GM18909 (cell line): Measurements from ENCODE around the gene KRTAP19-1.
"Not testable (repeated sequence)": the region's sequence is repeated elsewhere in the genome, so short reads cannot be mapped to it uniquely, and the experiment has no call there.

ENCODE experiments used
- ATAC-seq: cut with Tn5 transposase; IDR thresholded peaks from one replicate; pipeline ENCODE4 v1.9.1; 2021; ENCODE audit warnings: mild to moderate bottlenecking; ENCODE audit not compliant: unreplicated experiment, poor library complexity

KRTAP19-1 gene

GRCh38 chr21:30480145-30480544 is at the start of gene KRTAP19-1:
KRTAP19-1 (minus strand) TSS chr21:30480367; CDS start chr21:30480317, 50 bp downstream.
- ATAC-seq: no peak

- ATAC-seq: no peak
Measured at GRCh38 chr21:30518876-30519275, 38.7 kb upstream of the KRTAP19-1 start.

GRCh38 chr21:30515681-30516080 is 35.5 kb upstream of the KRTAP19-1 start:
- ATAC-seq: no peak

- not testable (repeated sequence) for ATAC-seq
Measured at GRCh38 chr21:30505621-30506205, 25.5 kb upstream of the KRTAP19-1 start.

GRCh38 chr21:30502041-30502440 is 21.9 kb upstream of the KRTAP19-1 start, which contains the start of gene KRTAP19-5:
KRTAP19-5 (minus strand) TSS chr21:30502141; CDS start chr21:30502090, 51 bp downstream.
- ATAC-seq: no peak

- ATAC-seq: no peak
Measured at GRCh38 chr21:30497065-30497464, 16.9 kb upstream of the KRTAP19-1 start, which contains the start of gene KRTAP19-4. KRTAP19-4 (minus strand) TSS chr21:30497165; CDS start chr21:30497110, 55 bp downstream.

- no peak for ATAC-seq
Measured at GRCh38 chr21:30491963-30492428, 11.8 kb upstream of the KRTAP19-1 start, which contains the start of gene KRTAP19-3. KRTAP19-3 (minus strand) TSS chr21:30492013; CDS start chr21:30491957, 56 bp downstream.

GRCh38 chr21:30487336-30487735 is 7.2 kb upstream of the KRTAP19-1 start, which contains the start of gene KRTAP19-2:
KRTAP19-2 (minus strand) TSS chr21:30487436; CDS start chr21:30487348, 88 bp downstream.
- no peak for ATAC-seq

GRCh38 chr21:30486180-30486579 is 6.0 kb upstream of the KRTAP19-1 start:
- ATAC-seq: no peak

GRCh38 chr21:30482130-30482529 is 2.0 kb upstream of the KRTAP19-1 start:
- ATAC-seq: no peak

- no peak for ATAC-seq
Measured at GRCh38 chr21:30479259-30479658, 908 bp downstream of the KRTAP19-1 start.

GRCh38 chr21:30478004-30478403 is 2.2 kb downstream of the KRTAP19-1 start:
- ATAC-seq: no peak

GRCh38 chr21:30468900-30469714 is 11.1 kb downstream of the KRTAP19-1 start:
- no peak for ATAC-seq

GRCh38 chr21:30463713-30464112 is 16.5 kb downstream of the KRTAP19-1 start:
- no peak for ATAC-seq

- no peak for ATAC-seq
Measured at GRCh38 chr21:30448514-30448913, 31.7 kb downstream of the KRTAP19-1 start.

- ATAC-seq: no peak
Measured at GRCh38 chr21:30447056-30447455, 33.1 kb downstream of the KRTAP19-1 start.

GRCh38 chr21:30444204-30444603 is 36.0 kb downstream of the KRTAP19-1 start:
- ATAC-seq: no peak

GRCh38 chr21:30443226-30443625 is 36.9 kb downstream of the KRTAP19-1 start:
- no peak for ATAC-seq

GRCh38 chr21:30439975-30440374 is 40.2 kb downstream of the KRTAP19-1 start, which contains the start of gene KRTAP15-1:
KRTAP15-1 (plus strand) TSS chr21:30440275; CDS start chr21:30440328, 53 bp downstream.
- no peak for ATAC-seq

GRCh38 chr21:30437010-30437565 is 43.1 kb downstream of the KRTAP19-1 start:
- no peak for ATAC-seq
